ENCODE data around the gene LIF.
"Not testable (repeated sequence)": the region's sequence is repeated elsewhere in the genome, so short reads cannot be mapped to it uniquely, and the experiment has no call there.

LIF gene

GRCh38 chr22:30230330-30230729 is 16.2 kb downstream of the LIF start:
- DNase-seq (ENCODE audit: insufficient read length, low spot score) (no peak), FAIRE-seq (no peak)

GRCh38 chr22:30228509-30229359 is 17.8 kb downstream of the LIF start:
- no peak for FAIRE-seq
- DNase-seq (ENCODE audit: insufficient read length, low spot score) = no peak

GRCh38 chr22:30227438-30228228 is 18.9 kb downstream of the LIF start:
- DNase-seq (ENCODE audit: insufficient read length, low spot score) (no peak), FAIRE-seq (no peak)

- FAIRE-seq = no peak
- DNase-seq (ENCODE audit: insufficient read length, low spot score) = no peak
Measured at GRCh38 chr22:30226192-30226832, 20.2 kb downstream of the LIF start.

GRCh38 chr22:30225220-30225927 is 21.2 kb downstream of the LIF start:
- FAIRE-seq (no peak), DNase-seq (ENCODE audit: insufficient read length, low spot score) (no peak)

- FAIRE-seq (no peak), DNase-seq (ENCODE audit: insufficient read length, low spot score) (no peak)
Measured at GRCh38 chr22:30224161-30224857, 22.2 kb downstream of the LIF start.

- DNase-seq (ENCODE audit: insufficient read length, low spot score) = no peak
Measured at GRCh38 chr22:30223303-30223702, 23.3 kb downstream of the LIF start.

GRCh38 chr22:30222321-30222720 is 24.2 kb downstream of the LIF start:
- DNase-seq (ENCODE audit: insufficient read length, low spot score) (no peak), FAIRE-seq (no peak)

More at GRCh38 chr22:30223303-30223702, 23.3 kb downstream of the LIF start:
- no peak for FAIRE-seq

- FAIRE-seq = no peak
- DNase-seq (ENCODE audit: insufficient read length, low spot score) = no peak
Measured at GRCh38 chr22:30221121-30221992, 25.2 kb downstream of the LIF start.

- DNase-seq (ENCODE audit: insufficient read length, low spot score) = no peak
- FAIRE-seq = no peak
Measured at GRCh38 chr22:30220338-30221012, 26.1 kb downstream of the LIF start.

- DNase-seq (ENCODE audit: insufficient read length, low spot score) (no peak), FAIRE-seq (no peak)
Measured at GRCh38 chr22:30219668-30220278, 26.8 kb downstream of the LIF start.

GRCh38 chr22:30219049-30219654 is 27.4 kb downstream of the LIF start:
- FAIRE-seq (no peak), DNase-seq (ENCODE audit: insufficient read length, low spot score) (no peak)

GRCh38 chr22:30217698-30218560 is 28.6 kb downstream of the LIF start:
- FAIRE-seq (no peak), DNase-seq (ENCODE audit: insufficient read length, low spot score) (no peak)

- DNase-seq (ENCODE audit: insufficient read length, low spot score) (no peak), FAIRE-seq (no peak)
Measured at GRCh38 chr22:30216710-30217109, 29.8 kb downstream of the LIF start.

GRCh38 chr22:30216272-30216671 is 30.3 kb downstream of the LIF start:
- not testable (repeated sequence) for FAIRE-seq; DNase-seq (ENCODE audit: insufficient read length, low spot score)

GRCh38 chr22:30214703-30215407 is 31.7 kb downstream of the LIF start:
- no peak for FAIRE-seq
- DNase-seq (ENCODE audit: insufficient read length, low spot score) = no peak

Measured in HTR-8/SVneo (cell line).